Fibroblast of mammary gland (primary cell): ENCODE results near the gene ZNF593OS.

Experiments used
- DNase-seq: peaks from one replicate; pipeline ENCODE4 v3.0.0-alpha.2; 2010; ENCODE audit warnings: low read depth
- H3K4me3 ChIP-seq: 2 replicates; pipeline ENCODE4 v1.5.1; 2011; ENCODE audit warnings: low read depth, mild to moderate bottlenecking, low read length, moderate library complexity; ENCODE audit not compliant: control insufficient read depth
- CTCF ChIP-seq: conservative IDR thresholded peaks from 2 replicates; pipeline ENCODE4 v1.5.1; 2011; ENCODE audit warnings: low read depth, low read length, inconsistent platforms; ENCODE audit not compliant: control insufficient read depth, insufficient read depth

The ZNF593OS gene

GRCh38 chr1:26142159-26142558, 29.5 kb downstream of the ZNF593OS start:
- no peak for TF ChIP-seq CTCF
- H3K4me3 ChIP-seq = no peak overlapping the region
- DNase-seq = no peak

- no peak overlapping the region for H3K4me3 ChIP-seq
- no peak for DNase-seq
- no peak for TF ChIP-seq CTCF
These were observed 32.6 kb downstream of the ZNF593OS start for GRCh38 chr1:26138974-26139558.

- H3K4me3 ChIP-seq = no peak overlapping the region
- no peak for DNase-seq
- no peak for TF ChIP-seq CTCF
These were observed 37.2 kb downstream of the ZNF593OS start for GRCh38 chr1:26134466-26134865.

- no peak for TF ChIP-seq CTCF
- no peak overlapping the region for H3K4me3 ChIP-seq
- no peak for DNase-seq
These were observed 38.8 kb downstream of the ZNF593OS start for GRCh38 chr1:26132834-26133167.

GRCh38 chr1:26132128-26132833, 39.4 kb downstream of the ZNF593OS start:
- H3K4me3 ChIP-seq = no peak overlapping the region
- TF ChIP-seq CTCF = no peak
- DNase-seq = no peak

GRCh38 chr1:26130695-26131094, 40.9 kb downstream of the ZNF593OS start:
- DNase-seq = no peak
- no peak for TF ChIP-seq CTCF

More at GRCh38 chr1:26130695-26131094, 40.9 kb downstream of the ZNF593OS start:
- H3K4me3 ChIP-seq = no peak overlapping the region
